Measurements from ENCODE around the gene ZNF438. TPM values are rescaled to one million over a fixed set of nuclear protein-coding genes. Genes with fewer than 3 reads are reported as not detected.

Gene ZNF438
- total and polyA plus RNA-seq, 2 of the 13 experiments (the other 11 are each of a cell fraction or from before 2014, with no cell fraction given): 0.75 to 0.83 TPM

DNA sequence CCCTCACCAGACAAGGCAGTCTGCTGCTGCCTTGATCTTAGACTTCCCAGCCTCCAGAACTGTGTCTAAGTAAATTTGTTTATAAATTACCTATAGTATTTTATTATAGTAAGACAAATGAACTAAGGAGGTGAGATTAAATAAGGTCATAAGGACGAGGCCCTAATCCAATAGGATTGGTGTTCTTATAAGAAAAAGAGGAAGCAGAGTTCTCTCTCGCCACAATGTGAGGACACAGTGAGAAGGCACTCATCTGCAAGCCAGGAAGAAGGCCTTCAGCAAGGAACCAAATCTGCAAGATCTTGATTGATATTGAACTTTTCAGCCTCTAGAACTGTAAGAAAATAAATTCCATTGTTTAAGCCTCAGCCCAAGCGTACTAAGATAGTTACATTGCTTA lies 6.1 kb upstream of the ZNF438 start (continued):
- TF ChIP-seq, protein P1, sequence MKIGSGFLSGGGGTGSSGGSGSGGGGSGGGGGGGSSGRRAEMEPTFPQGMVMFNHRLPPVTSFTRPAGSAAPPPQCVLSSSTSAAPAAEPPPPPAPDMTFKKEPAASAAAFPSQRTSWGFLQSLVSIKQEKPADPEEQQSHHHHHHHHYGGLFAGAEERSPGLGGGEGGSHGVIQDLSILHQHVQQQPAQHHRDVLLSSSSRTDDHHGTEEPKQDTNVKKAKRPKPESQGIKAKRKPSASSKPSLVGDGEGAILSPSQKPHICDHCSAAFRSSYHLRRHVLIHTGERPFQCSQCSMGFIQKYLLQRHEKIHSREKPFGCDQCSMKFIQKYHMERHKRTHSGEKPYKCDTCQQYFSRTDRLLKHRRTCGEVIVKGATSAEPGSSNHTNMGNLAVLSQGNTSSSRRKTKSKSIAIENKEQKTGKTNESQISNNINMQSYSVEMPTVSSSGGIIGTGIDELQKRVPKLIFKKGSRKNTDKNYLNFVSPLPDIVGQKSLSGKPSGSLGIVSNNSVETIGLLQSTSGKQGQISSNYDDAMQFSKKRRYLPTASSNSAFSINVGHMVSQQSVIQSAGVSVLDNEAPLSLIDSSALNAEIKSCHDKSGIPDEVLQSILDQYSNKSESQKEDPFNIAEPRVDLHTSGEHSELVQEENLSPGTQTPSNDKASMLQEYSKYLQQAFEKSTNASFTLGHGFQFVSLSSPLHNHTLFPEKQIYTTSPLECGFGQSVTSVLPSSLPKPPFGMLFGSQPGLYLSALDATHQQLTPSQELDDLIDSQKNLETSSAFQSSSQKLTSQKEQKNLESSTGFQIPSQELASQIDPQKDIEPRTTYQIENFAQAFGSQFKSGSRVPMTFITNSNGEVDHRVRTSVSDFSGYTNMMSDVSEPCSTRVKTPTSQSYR (CRISPR knock-in tag; IDR thresholded peaks at IDR 0.05; ENCODE audit: borderline replicate concordance): no peak
- TF ChIP-seq ZNF615 (CRISPR knock-in tag; IDR thresholded peaks at IDR 0.05; ENCODE audit: borderline replicate concordance): no peak

DNA sequence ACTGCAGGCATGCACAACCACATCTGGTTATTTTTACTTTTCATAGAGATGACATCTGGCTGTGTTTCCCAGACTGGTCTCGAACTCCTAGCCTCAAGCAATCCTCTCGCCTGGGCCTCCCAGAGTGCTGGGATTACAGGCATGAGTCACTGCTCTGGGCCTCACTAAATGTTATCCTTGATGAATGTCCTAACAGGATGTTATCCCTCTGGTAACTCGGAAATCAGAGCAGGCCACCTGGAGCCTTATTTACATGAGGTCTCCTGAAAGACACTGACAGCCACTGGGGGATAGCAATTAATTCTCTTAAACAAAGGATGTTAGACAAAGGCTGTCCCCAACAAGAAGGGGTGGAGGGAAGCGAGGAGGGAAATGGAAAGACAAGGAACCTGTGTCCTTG lies 4.5 kb upstream of the ZNF438 start:
- H3K9ac ChIP-seq (ENCODE audit: insufficient read depth, low read depth, low read length): no peak overlapping the region
- intact Hi-C loops (cut with micrococcal nuclease; ENCODE audit: unreplicated experiment) (no loop called here), in situ Hi-C loops (cut with HindIII; ENCODE audit: extremely low pct_ligation_motif_present, low pct_unique_long_range_greater_than_20kb) (no loop called here)
- H3K27ac ChIP-seq (ENCODE audit: extremely low read length, insufficient read depth, low read length): no peak overlapping the region
- DNase-seq (ENCODE audit: low spot score): no peak
- H4K20me1 ChIP-seq (ENCODE audit: insufficient read depth, low read length): no peaks in the 10 kb centered on the region
- H2AFZ ChIP-seq (ENCODE audit: low read length): no peak overlapping the region
- TF ChIP-seq ZNF496 (CRISPR knock-in tag; IDR thresholded peaks at IDR 0.05; ENCODE audit: insufficient replicate concordance) (no peak), ZMYM2 (CRISPR knock-in tag; IDR thresholded peaks at IDR 0.05) (no peak)
- H3K4me1 ChIP-seq (ENCODE audit: insufficient read depth, low read length): peaks cover 17% of the 10 kb centered on the region
- FAIRE-seq: no peak
- no peak for ATAC-seq
- BruUV-seq (replicated peaks): no TSS peak
- H3K79me2 ChIP-seq (ENCODE audit: insufficient read depth, low read length): no peaks in the 10 kb centered on the region
- H3K36me3 ChIP-seq (replicated peaks in 1 of 2; ENCODE audit: control insufficient read depth in 1 of 2, insufficient read depth in 2 of 2, low read length in 2 of 2): no peaks in the 10 kb centered on the region
- H3K4me3 ChIP-seq (replicated peaks in 1 of 3; ENCODE audit: insufficient read depth in 1 of 3, low read depth in 2 of 3, low read length in 3 of 3): no peak overlapping the region
- ChIA-PET POLR2A (no interaction called here), CTCF (ENCODE audit: low intra/inter-chr PET ratio, low total read pairs) (no interaction called here)
- H3K9me3 ChIP-seq (ENCODE audit: low read length): no peaks in the 10 kb centered on the region
- H3K4me2 ChIP-seq (ENCODE audit: low read depth, low read length): no peak overlapping the region
- H3K27me3 ChIP-seq (ENCODE audit: control insufficient read depth in 1 of 2, insufficient read depth in 2 of 2, low read length in 2 of 2): no peaks in the 10 kb centered on the region
- 21% methylated on average over 4 of the region's 4 CpGs for WGBS (ENCODE audit: low lambda C conversion rate)

Measured in HepG2 (cell line).